ENCODE measurements around the gene RUFY3.
"Not testable (repeated sequence)": the region's sequence is repeated elsewhere in the genome, so short reads cannot be mapped to it uniquely, and the experiment has no call there.

Gene RUFY3

DNA sequence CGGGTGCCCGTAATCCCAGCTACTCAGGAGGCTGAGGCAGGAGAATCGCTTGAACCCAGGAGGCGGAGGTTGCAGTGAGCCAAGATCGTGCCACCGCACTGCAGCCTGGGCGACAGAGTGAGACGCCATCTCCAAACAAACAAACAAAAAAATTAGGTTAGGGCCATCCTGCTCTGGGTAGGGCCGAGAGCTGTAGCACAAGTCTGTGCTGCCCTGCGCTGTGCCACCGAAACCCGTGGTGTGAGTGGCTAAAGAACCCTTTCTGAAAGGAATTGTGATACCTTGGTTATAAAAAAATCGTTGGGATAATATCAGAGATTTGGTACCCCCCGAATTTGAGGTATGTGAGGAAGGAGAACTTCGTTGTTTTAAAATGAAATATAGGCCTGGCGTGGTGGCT, 118.9 kb downstream of the RUFY3 start:
- DNase-seq (ENCODE audit: low spot score): not testable (repeated sequence)

DNA sequence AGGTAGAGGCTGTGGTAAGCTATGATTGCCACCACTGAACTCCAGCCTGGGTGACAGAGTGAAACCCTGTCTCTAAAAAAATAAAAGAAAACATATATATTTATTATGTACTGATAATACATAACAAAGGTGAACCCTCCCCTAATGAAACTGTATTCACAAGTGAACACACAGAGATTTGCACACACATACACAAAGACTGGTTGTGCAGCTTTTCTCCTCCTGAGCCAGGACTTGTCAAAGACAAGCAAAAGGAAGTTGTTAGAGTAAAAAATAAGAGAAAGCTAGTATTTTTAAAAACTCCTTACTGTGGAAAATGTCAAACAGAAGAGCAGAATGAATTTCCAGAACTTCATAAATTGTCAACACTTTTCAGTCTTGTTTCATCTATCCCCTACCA, 119.4 kb downstream of the RUFY3 start:
- DNase-seq (ENCODE audit: low spot score): no peak

DNA sequence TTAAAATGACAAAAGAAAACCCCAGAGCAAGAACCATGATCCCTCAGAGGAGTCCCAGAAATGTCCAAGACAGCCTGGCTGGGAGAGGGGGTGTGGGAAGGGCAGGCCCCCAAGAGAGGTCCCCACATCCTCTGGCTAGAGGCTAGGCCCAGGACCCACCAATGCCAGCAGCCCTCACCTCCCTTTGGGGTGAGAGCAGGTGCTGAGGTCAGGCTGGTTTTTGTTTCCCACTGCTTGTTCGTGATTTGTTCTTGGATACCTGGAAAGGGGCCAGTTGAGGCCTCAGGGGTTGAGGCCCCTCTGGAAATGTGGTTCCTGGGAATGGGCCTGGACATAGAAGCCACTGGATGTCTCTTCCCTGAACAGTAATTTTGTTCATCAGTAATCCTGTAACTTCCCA, 120.2 kb downstream of the RUFY3 start:
- no peak for DNase-seq (ENCODE audit: low spot score)

DNA sequence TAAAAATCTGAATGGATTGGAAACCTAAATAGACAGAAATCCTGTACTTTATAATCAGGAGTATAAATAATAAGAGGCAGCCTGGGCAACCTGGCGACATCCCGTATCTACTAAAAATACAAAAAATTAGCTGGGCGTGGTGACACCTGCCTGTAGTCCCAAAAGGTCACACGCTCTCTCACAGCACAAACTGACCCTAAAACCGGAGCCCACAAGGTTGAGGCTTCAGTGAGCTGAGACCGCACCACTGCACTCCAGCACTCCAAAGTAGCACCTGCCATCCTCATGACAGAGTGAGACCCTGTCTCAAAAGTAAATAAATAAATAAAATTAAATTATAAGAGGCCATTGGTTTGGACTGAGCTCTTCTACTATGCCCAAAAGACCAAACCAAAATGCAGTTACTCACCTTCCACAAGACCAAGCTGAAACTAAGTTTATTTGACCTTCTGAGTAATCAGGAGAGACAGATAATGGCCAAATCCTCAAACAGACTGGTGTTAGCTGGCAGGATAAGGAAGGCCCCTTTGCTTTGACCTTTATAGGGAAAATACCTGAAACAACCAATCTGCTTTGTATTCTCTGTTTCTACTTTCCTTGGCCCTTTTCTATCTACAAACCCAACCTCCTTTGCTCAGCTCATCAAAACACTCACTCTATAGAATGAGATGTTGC, 121.1 kb downstream of the RUFY3 start:
- DNase-seq (ENCODE audit: low spot score): peak; percentile 60

DNA sequence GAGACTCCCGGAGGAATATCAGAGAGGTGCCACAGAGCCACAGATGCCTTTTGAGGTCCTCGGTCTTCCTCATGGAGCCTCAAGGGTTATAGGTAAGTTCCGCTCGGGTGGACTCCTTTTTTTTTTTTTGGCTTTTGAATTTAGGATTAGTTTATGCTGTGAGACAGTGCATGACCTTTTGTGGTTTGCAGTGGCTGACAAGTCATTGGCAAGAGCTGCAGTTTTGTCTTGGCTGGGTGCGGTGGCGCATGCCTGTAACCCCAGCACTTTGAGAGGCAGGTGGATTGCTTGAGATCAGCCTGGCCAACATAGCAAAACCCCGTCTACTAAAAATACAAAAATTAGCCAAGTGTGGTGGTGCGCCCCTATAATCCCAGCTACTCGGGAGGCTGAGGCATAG, 122.4 kb downstream of the RUFY3 start:
- peak; percentile 74 for DNase-seq (ENCODE audit: low spot score)

DNA sequence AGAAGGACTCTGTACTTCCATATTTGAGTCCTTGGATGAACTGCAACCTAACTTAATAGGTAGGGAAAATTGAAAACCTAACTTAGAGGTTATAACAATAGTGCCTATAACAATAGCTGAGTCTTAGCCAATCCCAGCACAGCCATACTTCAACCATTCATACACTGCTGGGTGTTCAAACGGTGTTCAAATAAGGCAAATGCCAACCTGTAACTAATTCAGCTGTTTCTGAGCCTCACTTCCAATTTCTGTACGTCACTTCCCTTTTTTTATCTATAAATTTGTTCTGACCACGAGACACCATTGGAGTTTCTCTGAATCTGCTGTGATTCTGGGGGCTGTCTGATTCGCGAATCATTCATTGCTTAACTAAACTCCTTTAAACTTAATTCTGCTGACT, 127.5 kb downstream of the RUFY3 start:
- DNase-seq (ENCODE audit: low spot score): peak; percentile 29

DNA sequence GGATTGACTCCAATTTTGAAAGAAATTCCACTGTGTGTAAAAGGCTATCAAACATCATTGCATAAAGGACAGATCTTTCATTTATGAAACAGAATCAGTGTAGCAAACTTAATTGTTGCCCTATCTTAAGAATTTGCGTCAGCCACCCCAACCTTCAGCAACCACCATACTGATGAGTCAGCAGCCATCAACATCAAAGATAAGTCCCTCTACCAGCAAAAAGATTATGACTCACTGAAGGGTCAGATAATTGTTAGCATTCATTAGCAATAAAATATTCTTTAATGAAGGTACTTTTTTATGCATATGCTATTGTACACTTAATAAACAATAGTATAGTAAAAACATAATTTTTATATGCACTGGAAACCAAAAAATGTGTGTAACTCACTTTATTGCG, 133.7 kb downstream of the RUFY3 start:
- DNase-seq (ENCODE audit: low spot score): no peak

Data from NAMALWA (cell line).